Measurements from ENCODE around the gene CWC22. TPM values are rescaled to one million over a fixed set of nuclear protein-coding genes. Genes with fewer than 3 reads are reported as not detected.

CWC22 gene
- total RNA-seq, 1 experiment from 2014 or later, result 14.2 TPM

DNA sequence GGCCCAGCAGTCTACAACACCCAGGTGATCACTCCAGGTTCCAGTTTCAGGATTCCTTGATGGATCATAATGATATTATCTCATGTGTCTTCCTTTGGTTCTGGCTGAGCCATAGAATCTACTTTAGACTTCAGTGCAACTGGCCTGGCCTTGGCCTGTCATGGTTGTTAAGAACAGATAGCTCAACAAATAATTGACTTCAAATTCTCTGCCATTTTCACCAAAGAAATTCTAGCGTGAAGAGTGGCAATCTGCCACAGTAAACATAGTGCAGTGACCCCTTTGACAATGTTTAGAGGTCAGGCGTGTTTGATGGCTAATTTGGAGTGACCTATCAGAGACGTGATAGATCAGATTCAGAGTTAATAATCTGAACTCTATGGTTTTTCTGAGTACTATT, 95.5 kb downstream of the CWC22 start:
- ChIA-PET POLR2A (ENCODE audit: unreplicated experiment) (no interaction called here), CTCF (no interaction called here)
- Histone ChIP-seq H3K79me2 (ENCODE audit: low read length) (no peaks in the 10 kb centered on the region), H3K9ac (ENCODE audit: low read length) (no peak overlapping the region), H3K36me3 (ENCODE audit: low read depth, low read length) (no peaks in the 10 kb centered on the region), H3K9me2 (replicated peaks; ENCODE audit: low read length) (no peaks in the 10 kb centered on the region), H4K20me1 (ENCODE audit: low read length) (no peaks in the 10 kb centered on the region), H3K27ac (ENCODE audit: low read length) (no peak overlapping the region), H3K4me1 (ENCODE audit: insufficient read depth, low read length) (no peaks in the 10 kb centered on the region), H3F3A (ENCODE audit: low read length, unreplicated experiment) (no peaks in the 10 kb centered on the region), H3K27me3 (ENCODE audit: low read length) (no peaks in the 10 kb centered on the region), H3K4me3 (ENCODE audit: low read length) (no peak overlapping the region), H2AFZ (ENCODE audit: low read length) (no peak overlapping the region), H3K9me3 (ENCODE audit: low read length) (no peaks in the 10 kb centered on the region), H3K4me2 (ENCODE audit: low read length) (no peak overlapping the region)
- DNase-seq (no peak), ATAC-seq (no peak)
- TF ChIP-seq EZH2 (IDR thresholded peaks at IDR 0.05; ENCODE audit: low read length, unreplicated experiment) (no peak), CTCF (conservative IDR thresholded peaks at IDR 0.05; ENCODE audit: low read depth, low read length) (no peak), EZH2phosphoT487 (IDR thresholded peaks at IDR 0.05; ENCODE audit: borderline replicate concordance, low read length) (no peak)
- BruUV-seq (replicated peaks), result no TSS peak
- intact Hi-C loops (cut with micrococcal nuclease), result no loop called here

- Histone ChIP-seq H3K27ac (ENCODE audit: low read length) (no peak overlapping the region), H3K27me3 (ENCODE audit: low read length) (no peaks in the 10 kb centered on the region), H2AFZ (ENCODE audit: low read length) (no peak overlapping the region), H3K9me3 (ENCODE audit: low read length) (no peaks in the 10 kb centered on the region), H3K4me2 (ENCODE audit: low read length) (no peak overlapping the region), H3K4me1 (ENCODE audit: insufficient read depth, low read length) (no peaks in the 10 kb centered on the region), H3K36me3 (ENCODE audit: low read depth, low read length) (no peaks in the 10 kb centered on the region), H3K9me2 (replicated peaks; ENCODE audit: low read length) (no peaks in the 10 kb centered on the region), H3K4me3 (ENCODE audit: low read length) (no peak overlapping the region), H3F3A (ENCODE audit: low read length, unreplicated experiment) (no peaks in the 10 kb centered on the region), H3K79me2 (ENCODE audit: low read length) (no peaks in the 10 kb centered on the region), H4K20me1 (ENCODE audit: low read length) (no peaks in the 10 kb centered on the region), H3K9ac (ENCODE audit: low read length) (no peak overlapping the region)
- intact Hi-C loops (cut with micrococcal nuclease), result no loop called here
- no peak for DNase-seq
- BruUV-seq (replicated peaks), result no TSS peak
- POLR2A ChIA-PET (ENCODE audit: unreplicated experiment), result no interaction called here
- CTCF ChIA-PET, result no interaction called here
- ATAC-seq, result no peak
- TF ChIP-seq EZH2phosphoT487 (IDR thresholded peaks at IDR 0.05; ENCODE audit: borderline replicate concordance, low read length) (no peak), EZH2 (IDR thresholded peaks at IDR 0.05; ENCODE audit: low read length, unreplicated experiment) (no peak), CTCF (conservative IDR thresholded peaks at IDR 0.05; ENCODE audit: low read depth, low read length) (no peak)
These were observed 96.4 kb downstream of the CWC22 start for GRCh38 chr2:179910735-179911113.

- no TSS peak for BruUV-seq (replicated peaks)
- POLR2A ChIA-PET (ENCODE audit: unreplicated experiment), result no interaction called here
- no peak for TF ChIP-seq EZH2phosphoT487 (IDR thresholded peaks at IDR 0.05; ENCODE audit: borderline replicate concordance, low read length)
- TF ChIP-seq CTCF (conservative IDR thresholded peaks at IDR 0.05; ENCODE audit: low read depth, low read length), result no peak
- H3K27me3 ChIP-seq (ENCODE audit: low read length), result no peaks in the 10 kb centered on the region
- ATAC-seq, result no peak
- no peak overlapping the region for H3K4me2 ChIP-seq (ENCODE audit: low read length)
- no peak overlapping the region for H3K4me3 ChIP-seq (ENCODE audit: low read length)
- no peaks in the 10 kb centered on the region for H3K9me2 ChIP-seq (replicated peaks; ENCODE audit: low read length)
- no peaks in the 10 kb centered on the region for H4K20me1 ChIP-seq (ENCODE audit: low read length)
- H3K79me2 ChIP-seq (ENCODE audit: low read length), result no peaks in the 10 kb centered on the region
- no peak overlapping the region for H2AFZ ChIP-seq (ENCODE audit: low read length)
- H3K4me1 ChIP-seq (ENCODE audit: insufficient read depth, low read length), result no peaks in the 10 kb centered on the region
- no peak for DNase-seq
- intact Hi-C loops (cut with micrococcal nuclease), result no loop called here
- H3F3A ChIP-seq (ENCODE audit: low read length, unreplicated experiment), result no peaks in the 10 kb centered on the region
- no peaks in the 10 kb centered on the region for H3K9me3 ChIP-seq (ENCODE audit: low read length)
- no peaks in the 10 kb centered on the region for H3K36me3 ChIP-seq (ENCODE audit: low read depth, low read length)
- no peak overlapping the region for H3K27ac ChIP-seq (ENCODE audit: low read length)
- no peak overlapping the region for H3K9ac ChIP-seq (ENCODE audit: low read length)
- CTCF ChIA-PET, result no interaction called here
These were observed 97.0 kb downstream of the CWC22 start for GRCh38 chr2:179909845-179910734.

All from PC-3 (cell line).